GM21381 (cell line): ENCODE data around the gene NR2F6.
"Not testable (repeated sequence)": the region's sequence is repeated elsewhere in the genome, so short reads cannot be mapped to it uniquely, and the experiment has no call there.

Experiments used
- ATAC-seq: cut with Tn5 transposase; IDR thresholded peaks from one replicate; pipeline ENCODE4 v1.9.1; 2021; ENCODE audit warnings: mild to moderate bottlenecking, moderate library complexity; ENCODE audit not compliant: unreplicated experiment

The NR2F6 gene

DNA sequence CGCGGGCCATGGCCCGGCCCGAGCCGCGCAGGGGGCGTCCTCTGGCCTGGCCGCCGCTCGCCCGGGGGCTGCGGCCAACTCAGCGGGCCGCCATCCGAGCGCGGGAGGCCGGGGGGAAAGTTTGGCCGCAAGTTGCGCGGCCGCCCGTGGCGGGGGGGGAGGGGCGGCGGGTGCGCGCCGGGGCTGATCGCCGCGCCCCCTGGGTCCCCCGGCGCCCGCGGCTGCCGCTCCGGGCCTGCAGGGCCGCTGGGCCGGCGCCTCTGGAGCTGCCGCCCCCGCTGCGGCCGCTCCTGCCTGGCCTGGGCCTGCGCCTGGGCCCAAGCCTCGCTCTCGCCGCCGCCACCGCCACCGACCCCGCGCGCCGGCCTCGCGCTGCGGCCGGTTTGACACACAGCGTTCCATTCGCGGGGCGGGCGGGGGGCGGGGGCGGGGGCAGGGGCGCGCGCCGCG lies at the start of gene NR2F6:
TSS of gene NR2F6 (minus strand) at position 385 of the 450 bp plus-strand sequence. CDS start 699 bp downstream, outside the sequence.
- no peak for ATAC-seq

GRCh38 chr19:17294051-17294891 lies 48.6 kb upstream of the NR2F6 start:
- no peak for ATAC-seq

GRCh38 chr19:17293605-17294004 lies 47.9 kb upstream of the NR2F6 start:
- ATAC-seq, result no peak

- ATAC-seq, result peak; percentile 85
These were observed 46.8 kb upstream of the NR2F6 start for GRCh38 chr19:17292301-17293074.

DNA sequence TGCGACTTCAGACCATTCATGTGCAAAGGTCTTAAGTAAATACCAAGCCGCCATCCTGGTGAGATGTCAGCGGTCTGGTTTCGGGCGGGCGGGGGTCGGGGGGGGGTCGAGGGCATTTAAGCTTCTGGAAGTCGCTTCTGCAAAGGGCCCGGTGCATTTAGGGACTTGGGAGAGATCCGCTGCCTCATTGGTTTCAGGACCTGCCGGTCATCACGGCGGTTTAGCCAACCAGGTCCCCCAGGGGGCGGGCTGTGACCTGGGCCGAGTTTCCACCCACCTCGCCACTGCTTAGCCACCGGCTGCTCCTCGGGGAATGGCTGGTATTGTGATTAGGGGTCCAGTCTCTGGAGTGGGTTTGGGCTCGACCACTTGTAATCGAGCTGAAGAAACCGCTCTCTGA lies 43.8 kb upstream of the NR2F6 start:
- no peak for ATAC-seq

DNA sequence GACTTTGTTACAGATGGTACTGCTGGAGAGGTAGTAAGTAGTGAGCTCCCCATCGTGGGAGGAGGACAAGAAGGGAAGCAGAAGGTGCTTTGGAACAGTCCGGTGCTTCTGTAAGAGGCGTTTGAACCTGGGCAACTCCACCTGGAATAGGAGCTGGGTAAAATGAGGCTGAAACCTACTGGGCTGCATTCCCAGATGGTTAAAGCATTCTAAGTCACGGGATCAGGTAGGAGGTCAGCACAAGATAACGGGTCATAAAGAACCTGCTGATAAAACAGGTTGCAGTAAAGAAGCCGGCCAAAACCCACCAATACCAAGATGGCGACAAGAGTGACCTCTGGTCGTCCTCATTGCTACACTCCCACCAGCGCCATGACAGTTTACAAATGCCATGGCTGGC lies 41.0 kb upstream of the NR2F6 start:
- ATAC-seq, result no peak

GRCh38 chr19:17286263-17286662 lies 40.5 kb upstream of the NR2F6 start:
- ATAC-seq, result no peak

DNA sequence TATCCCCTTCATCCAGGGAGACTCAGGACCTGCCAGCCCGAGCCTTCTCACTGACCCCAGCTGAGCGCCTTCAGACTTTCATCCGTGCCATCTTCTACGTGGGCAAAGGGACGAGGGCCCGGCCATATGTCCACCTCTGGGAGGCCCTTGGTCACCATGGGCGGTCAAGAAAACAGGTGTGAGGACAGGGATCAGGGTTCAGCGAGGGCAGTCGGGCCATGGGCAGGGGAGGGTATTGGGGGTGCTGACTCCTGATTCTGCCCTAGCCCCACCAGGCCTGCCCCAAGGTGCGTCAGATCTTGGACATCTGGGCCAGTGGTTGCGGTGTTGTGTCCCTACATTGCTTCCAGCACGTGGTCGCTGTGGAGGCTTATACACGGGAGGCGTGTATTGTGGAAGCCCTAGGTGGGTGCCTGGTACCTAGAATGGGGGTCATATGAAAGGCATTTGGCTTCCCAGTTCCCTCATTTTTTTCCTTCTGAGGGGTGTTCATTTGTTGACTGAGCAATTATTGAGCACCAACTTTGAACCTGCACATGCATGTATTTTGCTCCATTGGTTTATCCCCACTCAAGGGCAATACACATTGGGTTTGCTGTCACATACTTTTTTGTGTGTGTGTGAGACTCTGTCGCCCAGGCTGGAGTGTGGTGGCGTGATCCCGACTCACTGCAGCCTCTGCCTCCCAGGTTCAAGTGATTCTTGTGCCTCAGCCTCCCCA lies 39.9 kb upstream of the NR2F6 start:
- no peak for ATAC-seq

GRCh38 chr19:17283504-17283996 lies 37.8 kb upstream of the NR2F6 start:
- no peak for ATAC-seq

- ATAC-seq, result no peak
These were observed 36.9 kb upstream of the NR2F6 start for GRCh38 chr19:17282488-17283125.

DNA sequence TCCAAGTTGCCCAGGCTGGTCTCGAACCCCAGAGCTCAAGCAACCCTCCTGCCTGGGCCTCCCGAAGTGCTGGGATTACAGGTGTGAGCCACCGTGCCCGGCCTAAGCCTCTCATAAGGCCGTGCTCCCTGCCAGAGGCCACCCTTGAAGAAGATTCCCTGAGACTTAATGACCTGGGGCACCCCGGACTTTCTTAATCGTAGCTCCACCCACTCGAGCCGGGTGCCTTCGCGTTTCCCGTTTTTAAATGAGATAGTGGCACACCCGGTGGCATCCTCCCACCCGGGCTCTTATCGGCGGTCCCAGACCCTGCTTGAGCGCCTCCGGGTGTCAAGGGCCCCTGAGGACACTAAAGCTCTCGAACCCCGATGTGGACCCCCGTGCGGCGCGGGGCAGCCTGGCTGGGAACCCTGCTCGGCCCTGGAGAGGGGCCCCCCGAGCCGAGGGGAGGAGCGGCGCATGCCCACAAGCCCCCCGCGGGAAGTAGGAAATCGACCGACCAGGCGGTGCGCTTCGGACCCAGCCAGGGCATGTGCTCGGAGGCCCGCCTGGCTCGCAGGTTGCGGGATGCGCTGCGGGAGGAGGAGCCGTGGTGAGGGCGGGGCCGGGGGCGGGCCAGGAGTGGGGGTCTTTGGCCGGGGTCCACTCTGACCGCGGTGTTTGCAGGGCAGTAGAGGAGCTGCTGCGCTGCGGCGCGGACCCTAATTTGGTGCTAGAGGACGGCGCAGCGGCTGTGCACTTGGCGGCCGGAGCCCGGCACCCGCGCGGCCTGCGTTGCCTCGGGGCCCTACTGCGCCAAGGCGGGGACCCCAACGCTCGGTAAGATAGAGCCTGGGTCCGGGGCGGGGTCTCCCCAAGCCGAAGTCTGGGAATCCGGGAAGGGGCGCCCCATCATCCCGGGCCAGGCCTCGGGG lies 35.9 kb upstream of the NR2F6 start, which contains the start of gene ANKLE1:
TSS of gene ANKLE1 (plus strand) at position 511 of the 914 bp plus-strand sequence. CDS start at position 531, 20 bp downstream.
- ATAC-seq, result no peak

- ATAC-seq, result no peak
These were observed 33.7 kb upstream of the NR2F6 start for GRCh38 chr19:17279436-17279835.

DNA sequence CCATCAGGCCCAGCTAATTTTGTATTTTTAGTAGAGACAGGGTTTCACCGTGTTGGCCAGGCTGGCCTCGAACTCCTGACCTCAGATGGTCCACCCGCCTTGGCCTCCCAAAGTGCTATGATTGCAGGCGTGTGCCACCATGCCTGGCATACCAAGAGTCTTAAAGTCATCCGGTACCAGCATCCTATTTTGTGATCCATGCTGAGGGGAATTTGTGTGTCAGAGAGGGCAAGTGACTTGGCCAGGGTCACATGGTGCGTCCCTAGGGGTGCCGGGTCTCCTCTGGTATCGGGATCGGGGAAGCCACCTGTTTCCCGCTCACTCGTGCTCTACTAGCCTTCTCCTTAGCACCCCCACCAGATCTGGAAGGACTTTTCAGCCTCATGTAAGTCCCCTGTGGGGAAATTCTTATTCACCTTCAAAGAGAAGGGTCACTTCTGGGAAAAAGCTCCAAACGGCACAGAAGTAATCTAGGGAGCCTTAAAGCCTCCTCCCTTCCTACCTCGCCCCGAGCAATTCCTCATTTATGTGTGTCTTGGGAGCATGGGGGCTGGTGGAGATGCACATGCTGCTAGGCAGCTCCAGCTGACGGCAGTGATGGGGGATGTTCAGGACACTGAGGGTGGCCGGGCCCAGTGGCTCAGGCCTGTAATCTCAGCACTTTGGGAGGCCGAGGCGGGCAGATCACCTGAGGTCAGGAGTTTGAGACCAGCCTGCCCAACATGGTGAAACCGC lies 29.9 kb upstream of the NR2F6 start:
- no peak for ATAC-seq

GRCh38 chr19:17274892-17275291 lies 29.2 kb upstream of the NR2F6 start:
- not testable (repeated sequence) for ATAC-seq

DNA sequence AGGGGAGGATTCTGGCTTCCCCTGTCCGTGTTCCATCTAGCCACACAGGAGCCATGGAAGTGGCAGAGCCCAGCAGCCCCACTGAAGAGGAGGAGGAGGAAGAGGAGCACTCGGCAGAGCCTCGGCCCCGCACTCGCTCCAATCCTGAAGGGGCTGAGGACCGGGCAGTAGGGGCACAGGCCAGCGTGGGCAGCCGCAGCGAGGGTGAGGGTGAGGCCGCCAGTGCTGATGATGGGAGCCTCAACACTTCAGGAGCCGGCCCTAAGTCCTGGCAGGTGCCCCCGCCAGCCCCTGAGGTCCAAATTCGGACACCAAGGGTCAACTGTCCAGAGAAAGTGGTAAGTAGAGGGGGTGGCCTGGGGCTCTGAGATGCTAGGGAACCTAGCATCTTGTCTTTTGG lies 23.0 kb upstream of the NR2F6 start:
- ATAC-seq, result no peak

DNA sequence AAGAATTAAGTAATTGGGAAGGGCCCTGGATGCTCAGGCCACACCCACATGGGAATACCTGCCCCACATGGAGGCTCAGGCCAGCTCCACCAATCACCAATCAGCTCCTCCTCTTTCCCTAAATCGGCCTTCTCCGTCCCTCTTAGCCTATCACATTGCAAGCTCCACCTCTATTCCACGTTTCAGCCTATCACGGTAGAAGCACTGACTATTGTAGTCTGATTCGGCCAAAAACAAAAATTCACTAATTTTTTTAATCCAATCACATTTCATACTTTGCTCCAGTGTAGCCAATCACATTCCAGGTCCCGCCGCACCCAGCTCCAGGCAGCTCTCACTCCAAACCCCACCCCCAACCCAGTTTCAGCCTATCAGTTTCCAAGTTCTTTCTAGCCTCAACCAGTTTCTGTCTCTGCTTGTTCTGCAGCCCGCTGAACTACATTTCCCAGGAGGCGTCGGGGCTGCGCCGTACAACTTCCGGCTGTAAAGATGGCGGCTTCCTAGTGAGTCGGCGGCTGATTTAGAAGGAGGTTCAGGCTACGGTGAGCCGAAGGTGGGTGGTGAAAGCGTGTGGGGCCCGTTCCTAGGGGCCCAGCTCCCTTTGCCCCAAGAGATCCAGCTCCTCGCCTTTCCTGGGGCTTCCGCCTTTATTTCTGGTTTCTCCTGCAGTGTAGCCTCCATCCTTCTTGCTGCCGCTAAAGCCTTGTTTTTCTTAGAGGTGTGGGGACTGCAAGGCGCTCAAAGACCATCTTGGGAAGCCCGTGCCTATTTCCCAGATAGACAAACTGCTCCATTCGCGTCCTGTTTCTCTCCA lies 21.5 kb upstream of the NR2F6 start, which contains the start of gene BABAM1:
TSS of gene BABAM1 (plus strand) at position 469 of the 814 bp plus-strand sequence. CDS start 1,364 bp downstream, outside the sequence.
- ATAC-seq, result peak; percentile 89

GRCh38 chr19:17266589-17266974 lies 20.9 kb upstream of the NR2F6 start:
- peak; percentile 9 for ATAC-seq

- ATAC-seq, result no peak
These were observed 20.3 kb upstream of the NR2F6 start for GRCh38 chr19:17266026-17266425.
